Activated CD8-positive, alpha-beta T cell treated with anti-CD3 and anti-CD28 coated beads, Interleukin-2, amount 10 ng/mL, durations not matched to agents 7 days and 5 days (primary cell): ENCODE data around the gene PLEKHM1. TPM values are rescaled to one million over a fixed set of nuclear protein-coding genes. Genes with fewer than 3 reads are reported as not detected.
A peak's percentile ranks its signal among the peaks of the same experiment; 100 is the strongest.

Source experiments
- ATAC-seq: fragments of 150-1000 bp; cut with Tn5 transposase; one replicate; pipeline ENCODE4 v1.10.0; 2021; ENCODE audit warnings: moderate library complexity
- CTCF ChIA-PET: fragments of 350-600 bp; sonication (Branson Sonifier 250); formaldehyde crosslinking; loops from one replicate; lab custom pipeline; 2021; ENCODE audit warnings: antibody characterized with exemption; lab: Charles Lee
- POLR2A ChIA-PET: fragments of 350-600 bp; sonication (Branson Sonifier 250); formaldehyde crosslinking; loops from one replicate; lab custom pipeline; 2021; ENCODE audit warnings: antibody characterized with exemption; lab: Charles Lee
- DNase-seq: peaks from one replicate; pipeline ENCODE4 v3.0.0-alpha.2; 2020
- H3K27ac Mint-ChIP-seq: one replicate; pipeline ENCODE4 v1.8.0; 2021; ENCODE audit warnings: mild to moderate bottlenecking, mixed read lengths
- H3K27me3 Mint-ChIP-seq: one replicate; pipeline ENCODE4 v1.8.0; 2021; ENCODE audit warnings: low read depth, mixed read lengths
- H3K36me3 Mint-ChIP-seq: one replicate; pipeline ENCODE4 v1.8.0; 2021; ENCODE audit warnings: low read depth, mixed read lengths
- H3K4me1 Mint-ChIP-seq: one replicate; pipeline ENCODE4 v1.8.0; 2021; ENCODE audit warnings: low read depth, mixed read lengths
- H3K4me3 Mint-ChIP-seq: one replicate; pipeline ENCODE4 v1.8.0; 2021; ENCODE audit warnings: mild to moderate bottlenecking, mixed read lengths
- H3K9me3 Mint-ChIP-seq: one replicate; pipeline ENCODE4 v1.8.0; 2022; ENCODE audit warnings: mixed read lengths; ENCODE audit not compliant: insufficient read depth
- total RNA-seq, 2 experiments: library from RNA; stranded (reverse); gene quantifications; one replicate each; pipeline ENCODE4 v1.2.3, GENCODE V29; 2021

The PLEKHM1 gene
- total RNA-seq, 2 experiments from 2014 or later: 50.5 to 52.7 TPM

DNA sequence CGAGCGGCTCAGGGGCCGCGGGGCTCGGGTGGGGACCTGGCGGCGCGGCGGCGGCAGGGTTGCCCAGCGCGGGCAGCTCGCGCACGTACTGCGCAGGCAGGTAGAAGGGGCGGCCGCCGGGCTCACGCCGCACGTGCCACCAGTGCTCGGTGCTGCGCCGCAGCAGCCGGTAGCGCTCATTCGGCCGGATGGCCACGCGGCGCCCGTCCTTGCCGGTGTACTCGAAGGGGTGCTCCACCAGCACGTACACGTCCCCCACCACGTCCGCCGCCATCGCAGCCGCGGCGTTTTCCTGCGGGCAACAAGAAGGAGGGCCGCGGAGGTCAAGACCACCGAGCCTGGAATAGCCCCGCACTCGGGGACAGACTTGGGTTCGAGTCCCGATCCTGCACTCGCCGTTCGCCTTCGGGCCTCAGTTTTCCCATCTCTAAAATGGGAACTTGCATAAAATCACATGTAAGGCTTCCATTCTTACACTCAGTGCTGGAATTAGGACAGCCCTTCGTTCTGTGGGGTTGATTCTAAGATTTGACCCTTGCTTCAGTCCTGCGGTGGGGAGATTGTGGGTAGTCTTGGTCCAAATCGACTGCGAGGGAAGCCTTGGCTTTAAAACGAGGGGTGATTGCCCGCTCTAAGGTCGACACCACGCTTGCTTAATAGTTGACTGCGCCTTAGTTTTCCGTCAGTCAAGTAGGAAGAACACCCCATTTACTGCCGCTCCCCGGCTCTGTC lies 60.3 kb downstream of the PLEKHM1 start:
- Mint-ChIP-seq H3K36me3 (peaks cover 20% of the 10 kb centered on the region), H3K27ac (peak overlapping the region; percentile 86), H3K27me3 (no peaks in the 10 kb centered on the region), H3K4me1 (peaks cover 37% of the 10 kb centered on the region), H3K4me3 (peak overlapping the region; percentile 86), H3K9me3 (no peaks in the 10 kb centered on the region)
- POLR2A ChIA-PET: interaction anchor here (0.8 to 1.9 kb wide), 2 partner anchors 155 to 269 kb away, joined by 3 to 4 read pairs; no protein-coding TSS in a partner anchor
- CTCF ChIA-PET: interaction anchor here (0.8 kb wide), 1 partner anchor 259 kb away, joined by 3 read pairs; no protein-coding TSS in a partner anchor
- DNase-seq: no peak
- ATAC-seq: no peak

GRCh38 chr17:45429339-45430005 lies 61.0 kb downstream of the PLEKHM1 start:
- Mint-ChIP-seq H3K27ac (no peak overlapping the region), H3K4me3 (peak overlapping the region; percentile 59), H3K4me1 (peaks cover 37% of the 10 kb centered on the region), H3K27me3 (no peaks in the 10 kb centered on the region), H3K36me3 (peaks cover 20% of the 10 kb centered on the region), H3K9me3 (no peaks in the 10 kb centered on the region)
- ATAC-seq: no peak
- no peak for DNase-seq
- ChIA-PET CTCF (interaction anchor here (0.8 to 1.4 kb wide), 6 partner anchors 10 to 258 kb away, joined by 3 to 7 read pairs (median 3); no protein-coding TSS in a partner anchor), POLR2A (interaction anchor here (0.7 to 1.9 kb wide), 2 partner anchors 20 to 156 kb away, joined by 3 to 4 read pairs; no protein-coding TSS in a partner anchor)

GRCh38 chr17:45428931-45429338 lies 61.6 kb downstream of the PLEKHM1 start:
- ChIA-PET CTCF (interaction anchor here (0.6 to 1.5 kb wide), 14 partner anchors 10 to 258 kb away, joined by 3 to 8 read pairs (median 4); no protein-coding TSS in a partner anchor), POLR2A (interaction anchor here (0.7 to 1.9 kb wide), 3 partner anchors 19 to 156 kb away, joined by 3 to 4 read pairs (median 3); no protein-coding TSS in a partner anchor)
- ATAC-seq (no peak), DNase-seq (no peak)
- H3K27ac Mint-ChIP-seq: peak overlapping the region; percentile 36
- H3K36me3 Mint-ChIP-seq: peaks cover 23% of the 10 kb centered on the region
- peak overlapping the region; percentile 59 for H3K4me3 Mint-ChIP-seq
- no peaks in the 10 kb centered on the region for H3K27me3 Mint-ChIP-seq
- H3K4me1 Mint-ChIP-seq: peaks cover 37% of the 10 kb centered on the region
- H3K9me3 Mint-ChIP-seq: no peaks in the 10 kb centered on the region

- H3K4me3 Mint-ChIP-seq: peak overlapping the region; percentile 59
- peak overlapping the region; percentile 81 for H3K27ac Mint-ChIP-seq
- H3K4me1 Mint-ChIP-seq: peaks cover 36% of the 10 kb centered on the region
- H3K27me3 Mint-ChIP-seq: no peaks in the 10 kb centered on the region
- H3K9me3 Mint-ChIP-seq: no peaks in the 10 kb centered on the region
- H3K36me3 Mint-ChIP-seq: peaks cover 29% of the 10 kb centered on the region
- ChIA-PET CTCF (interaction anchor here (0.6 to 1.5 kb wide), 12 partner anchors 9 to 212 kb away, joined by 3 to 8 read pairs (median 4); no protein-coding TSS in a partner anchor), POLR2A (interaction anchor here (0.7 to 1.9 kb wide), 2 partner anchors 19 to 157 kb away, joined by 3 to 4 read pairs; no protein-coding TSS in a partner anchor)
- peak; percentile 54 for ATAC-seq
- peak; percentile 84 for DNase-seq
Observed at GRCh38 chr17:45428050-45428617, 62.4 kb downstream of the PLEKHM1 start.

- Mint-ChIP-seq H3K4me1 (peaks cover 31% of the 10 kb centered on the region), H3K36me3 (peaks cover 34% of the 10 kb centered on the region), H3K27ac (no peak overlapping the region), H3K4me3 (no peak overlapping the region), H3K9me3 (no peaks in the 10 kb centered on the region), H3K27me3 (no peaks in the 10 kb centered on the region)
- DNase-seq: no peak
- ChIA-PET POLR2A (no interaction called here), CTCF (interaction anchor here (1.5 kb wide), 1 partner anchor 26 kb away, joined by 4 read pairs; no protein-coding TSS in a partner anchor)
- ATAC-seq: no peak
Observed at GRCh38 chr17:45427181-45427835, 63.2 kb downstream of the PLEKHM1 start.

DNA sequence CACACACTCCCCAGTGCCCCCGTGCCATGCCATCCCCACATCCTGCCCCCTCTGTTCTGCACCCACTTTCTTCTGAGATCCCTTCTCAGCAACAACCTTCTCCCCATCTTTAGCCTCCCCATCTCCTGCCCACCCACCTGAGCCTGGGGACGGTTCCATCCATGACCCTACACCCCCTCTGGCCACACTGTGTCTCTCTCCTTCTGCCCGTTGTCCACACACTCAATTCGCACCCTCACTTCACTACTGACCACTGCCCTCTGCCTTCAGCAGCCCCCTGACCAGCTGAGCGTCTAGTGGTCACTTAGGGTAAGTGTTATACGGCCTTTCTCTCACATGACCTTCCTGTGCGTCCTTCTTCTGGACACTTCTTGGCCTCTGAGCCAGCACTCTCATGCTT lies 64.0 kb downstream of the PLEKHM1 start:
- H3K9me3 Mint-ChIP-seq: no peaks in the 10 kb centered on the region
- CTCF ChIA-PET: interaction anchor here (1.2 kb wide), 1 partner anchor 18 kb away, joined by 4 read pairs; no protein-coding TSS in a partner anchor
- H3K4me3 Mint-ChIP-seq: no peak overlapping the region
- DNase-seq (no peak), ATAC-seq (no peak)
- H3K36me3 Mint-ChIP-seq: peaks cover 37% of the 10 kb centered on the region
- H3K4me1 Mint-ChIP-seq: peaks cover 31% of the 10 kb centered on the region
- H3K27me3 Mint-ChIP-seq: no peaks in the 10 kb centered on the region
- H3K27ac Mint-ChIP-seq: no peak overlapping the region
- POLR2A ChIA-PET: no interaction called here

DNA sequence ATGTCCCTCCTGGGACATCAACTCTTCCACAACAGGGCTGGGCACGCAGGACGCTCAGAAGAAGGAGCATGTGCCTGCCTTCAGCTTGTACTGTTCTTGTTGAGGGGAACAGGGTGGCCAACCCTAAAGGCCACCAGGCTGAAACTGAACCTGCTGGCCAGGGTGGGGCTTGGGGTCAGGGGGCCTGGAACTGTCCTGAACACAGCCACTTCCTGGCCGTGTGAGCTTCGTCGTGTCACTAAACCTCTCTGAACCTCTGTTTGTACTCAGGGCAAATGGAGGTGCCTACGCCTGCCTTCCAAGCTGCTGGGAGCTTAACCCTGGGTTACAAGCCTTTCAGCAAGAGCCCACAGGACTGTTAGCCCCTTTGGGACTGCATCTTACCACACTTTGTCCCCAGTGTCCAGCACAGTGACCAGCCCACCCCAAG lies 64.5 kb downstream of the PLEKHM1 start:
- CTCF ChIA-PET: interaction anchor here (1.2 kb wide), 1 partner anchor 17 kb away, joined by 4 read pairs; no protein-coding TSS in a partner anchor
- H3K27ac Mint-ChIP-seq: no peak overlapping the region
- DNase-seq (no peak), ATAC-seq (no peak)
- peaks cover 28% of the 10 kb centered on the region for H3K4me1 Mint-ChIP-seq
- no peaks in the 10 kb centered on the region for H3K27me3 Mint-ChIP-seq
- H3K36me3 Mint-ChIP-seq: peaks cover 39% of the 10 kb centered on the region
- POLR2A ChIA-PET: no interaction called here
- no peaks in the 10 kb centered on the region for H3K9me3 Mint-ChIP-seq
- no peak overlapping the region for H3K4me3 Mint-ChIP-seq

DNA sequence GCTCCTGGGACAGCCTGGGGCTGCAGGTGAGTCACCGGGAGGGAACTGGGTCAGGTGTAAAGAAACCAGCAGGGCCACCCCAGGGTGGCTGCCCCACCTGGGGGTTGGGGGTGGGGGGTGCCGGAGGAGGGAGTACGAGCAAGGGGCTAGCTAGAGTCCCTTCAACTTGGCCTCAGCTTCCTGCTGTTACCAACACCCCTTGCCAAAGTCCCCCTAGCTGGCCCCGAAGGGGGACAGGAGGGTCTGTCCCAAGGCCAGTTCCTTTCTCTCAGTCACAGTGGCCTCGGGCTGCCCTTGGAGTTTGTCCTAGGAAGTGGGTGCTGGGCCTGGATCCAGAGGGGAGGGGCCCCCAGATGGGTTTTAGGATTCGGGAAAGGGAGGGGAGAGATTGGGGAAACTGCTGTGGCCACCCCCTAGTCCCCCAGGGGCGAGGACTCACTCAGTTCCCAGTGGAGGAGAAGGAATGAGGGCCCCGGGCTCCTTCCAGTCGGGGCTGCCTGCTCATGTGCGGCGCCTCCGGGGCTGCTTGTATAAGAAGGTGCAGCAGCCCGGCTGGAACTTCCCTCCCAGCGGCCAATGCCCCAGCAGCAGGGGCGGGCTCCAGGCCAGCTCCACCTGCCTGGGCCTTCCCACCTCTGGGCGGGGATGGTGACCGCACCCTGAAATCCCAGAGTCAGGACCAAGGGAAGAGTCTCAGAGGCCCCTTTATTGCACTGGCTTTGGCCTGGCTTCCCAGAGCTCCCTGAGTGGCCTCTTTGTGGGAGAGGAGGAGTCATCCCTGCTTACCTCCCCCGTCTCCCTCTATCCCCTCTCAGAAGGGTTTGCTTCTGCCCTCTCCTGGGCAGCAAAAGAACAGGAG lies 65.2 kb downstream of the PLEKHM1 start:
- peaks cover 37% of the 10 kb centered on the region for H3K36me3 Mint-ChIP-seq
- CTCF ChIA-PET: interaction anchor here (0.7 to 1.2 kb wide), 2 partner anchors 17 to 168 kb away, joined by 3 to 4 read pairs; no protein-coding TSS in a partner anchor
- ATAC-seq (no peak), DNase-seq (no peak)
- no peak overlapping the region for H3K4me3 Mint-ChIP-seq
- POLR2A ChIA-PET: interaction anchor here (0.6 kb wide), 1 partner anchor 35 kb away, joined by 3 read pairs; no protein-coding TSS in a partner anchor
- H3K27ac Mint-ChIP-seq: no peak overlapping the region
- no peaks in the 10 kb centered on the region for H3K9me3 Mint-ChIP-seq
- H3K4me1 Mint-ChIP-seq: peaks cover 22% of the 10 kb centered on the region
- H3K27me3 Mint-ChIP-seq: no peaks in the 10 kb centered on the region

GRCh38 chr17:45424769-45425124 lies 65.8 kb downstream of the PLEKHM1 start:
- Mint-ChIP-seq H3K4me3 (no peak overlapping the region), H3K27me3 (no peaks in the 10 kb centered on the region), H3K9me3 (no peaks in the 10 kb centered on the region), H3K36me3 (peaks cover 35% of the 10 kb centered on the region), H3K4me1 (peaks cover 19% of the 10 kb centered on the region), H3K27ac (no peak overlapping the region)
- ChIA-PET POLR2A (no interaction called here), CTCF (no interaction called here)
- DNase-seq (no peak), ATAC-seq (no peak)

DNA sequence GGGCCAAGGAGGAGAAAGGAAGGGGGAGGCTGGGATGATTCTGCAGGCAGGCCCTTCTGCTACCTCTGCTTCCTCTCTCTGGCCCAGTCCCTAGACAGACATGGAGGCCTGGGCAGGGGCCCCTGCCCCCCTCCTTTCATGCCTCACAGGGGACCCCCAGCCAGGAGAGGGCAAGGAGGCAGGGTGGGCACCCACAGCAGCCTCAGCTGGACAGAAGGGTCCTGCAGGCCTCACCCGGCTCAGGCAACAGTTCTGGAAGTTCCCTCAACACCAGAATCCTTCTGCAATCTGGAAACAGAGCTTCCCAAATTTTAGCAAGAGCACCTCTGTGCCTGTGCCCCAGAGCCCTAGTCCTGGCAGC lies 66.6 kb downstream of the PLEKHM1 start:
- Mint-ChIP-seq H3K9me3 (no peaks in the 10 kb centered on the region), H3K27ac (no peak overlapping the region), H3K27me3 (no peaks in the 10 kb centered on the region), H3K4me3 (no peak overlapping the region), H3K4me1 (peaks cover 16% of the 10 kb centered on the region), H3K36me3 (peaks cover 32% of the 10 kb centered on the region)
- POLR2A ChIA-PET: no interaction called here
- no peak for DNase-seq
- ATAC-seq: no peak
- CTCF ChIA-PET: no interaction called here
